PC-9 (cell line): Measurements from ENCODE around the gene ALOX12. TPM values are rescaled to one million over a fixed set of nuclear protein-coding genes. Genes with fewer than 3 reads are reported as not detected.
"Not testable (repeated sequence)": the region's sequence is repeated elsewhere in the genome, so short reads cannot be mapped to it uniquely, and the experiment has no call there.

ENCODE experiments used
- BruUV-seq: library from RNA; stranded (reverse); fragments of 400-500 nt; replicated peaks from 2 replicates; lab custom pipeline; 2021; lab: Mats Ljungman, UMichigan
- CTCF ChIA-PET: fragments of 300-600 bp; sonication (Branson Sonifier 250); formaldehyde crosslinking; loops from one replicate; lab custom pipeline; 2022; ENCODE audit warnings: antibody characterized with exemption; lab: Charles Lee
- POLR2A ChIA-PET: fragments of 300-600 bp; sonication (Branson Sonifier 250); formaldehyde crosslinking; loops from one replicate; lab custom pipeline; 2022; ENCODE audit warnings: antibody characterized with exemption; ENCODE audit not compliant: unreplicated experiment; lab: Charles Lee
- DNase-seq, 2 experiments: peaks; one replicate each; pipeline versions ENCODE4 v3.0.0 to v3.0.0-alpha.2; 2015 to 2022; ENCODE audit warnings: mixed read lengths in 1 of 2
- H2AFZ ChIP-seq: fragments of 200-600 bp; sonication (generic); 2 replicates; pipeline ENCODE4 v1.8.1; 2017; ENCODE audit warnings: antibody characterized with exemption
- H3F3A ChIP-seq: fragments of 200-600 bp; sonication (generic); 2 replicates; pipeline ENCODE4 v1.8.1; 2017; ENCODE audit warnings: antibody characterized with exemption, mild to moderate bottlenecking, low read depth; ENCODE audit not compliant: insufficient read depth
- H3K27ac ChIP-seq: fragments of 200-600 bp; sonication (generic); 2 replicates; pipeline ENCODE4 v1.6.1; 2016; ENCODE audit warnings: mixed run types
- H3K27me3 ChIP-seq: fragments of 200-600 bp; sonication (generic); 2 replicates; pipeline ENCODE4 v1.6.1; 2016; ENCODE audit warnings: low read depth, mixed run types; ENCODE audit not compliant: insufficient read depth
- H3K36me3 ChIP-seq: fragments of 200-600 bp; sonication (generic); 2 replicates; pipeline ENCODE4 v1.6.1; 2016; ENCODE audit warnings: low read depth, mixed run types
- H3K4me1 ChIP-seq: fragments of 200-600 bp; sonication (generic); replicated peaks from 2 replicates; pipeline ENCODE4 v1.6.1; 2016; ENCODE audit warnings: mixed run types; ENCODE audit not compliant: insufficient read depth
- H3K4me2 ChIP-seq: fragments of 200-600 bp; sonication (generic); 2 replicates; pipeline ENCODE4 v1.6.1; 2017; ENCODE audit warnings: mixed run types
- H3K4me3 ChIP-seq: fragments of 200-600 bp; sonication (generic); 2 replicates; pipeline ENCODE4 v1.6.1; 2016; ENCODE audit warnings: mixed run types
- H3K79me2 ChIP-seq: fragments of 200-600 bp; sonication (generic); 2 replicates; pipeline ENCODE4 v1.6.1; 2017; ENCODE audit warnings: low read depth, mixed run types
- H3K9me2 ChIP-seq: fragments of 200-600 bp; sonication (generic); 2 replicates; pipeline ENCODE4 v1.8.1; 2017; ENCODE audit warnings: mild to moderate bottlenecking; ENCODE audit not compliant: insufficient read depth
- H3K9me3 ChIP-seq: fragments of 200-600 bp; sonication (generic); 2 replicates; pipeline ENCODE4 v1.8.1; 2016; ENCODE audit warnings: low read depth; ENCODE audit not compliant: insufficient read depth
- H4K20me1 ChIP-seq: fragments of 200-600 bp; sonication (generic); 2 replicates; pipeline ENCODE4 v1.8.1; 2017; ENCODE audit not compliant: insufficient read depth
- EZH2 ChIP-seq: fragments of 200-600 bp; sonication (generic); IDR thresholded peaks from 2 replicates; pipeline ENCODE4 v1.8.0; 2017; ENCODE audit warnings: antibody characterized with exemption, low read depth
- intact Hi-C: fragments of 100-400 bp; cut with micrococcal nuclease; formaldehyde crosslinking; loops from one replicate; pipeline ENCODE4 v1.10.0; 2022; ENCODE audit not compliant: unreplicated experiment
- total RNA-seq: library from RNA; stranded (reverse); gene quantifications from 2 replicates; pipeline ENCODE4 v1.2.3, GENCODE V29; 2021
- TF ChIP-seq, protein P1 (sequence below): fragments of 200-600 bp; sonication (generic); conservative IDR thresholded peaks from 2 replicates; pipeline ENCODE4 v1.6.1; 2017; ENCODE audit warnings: mixed run types, antibody characterized with exemption, mild to moderate bottlenecking, moderate library complexity

The ALOX12 gene
- total RNA-seq, 1 experiment from 2014 or later: not detected

DNA sequence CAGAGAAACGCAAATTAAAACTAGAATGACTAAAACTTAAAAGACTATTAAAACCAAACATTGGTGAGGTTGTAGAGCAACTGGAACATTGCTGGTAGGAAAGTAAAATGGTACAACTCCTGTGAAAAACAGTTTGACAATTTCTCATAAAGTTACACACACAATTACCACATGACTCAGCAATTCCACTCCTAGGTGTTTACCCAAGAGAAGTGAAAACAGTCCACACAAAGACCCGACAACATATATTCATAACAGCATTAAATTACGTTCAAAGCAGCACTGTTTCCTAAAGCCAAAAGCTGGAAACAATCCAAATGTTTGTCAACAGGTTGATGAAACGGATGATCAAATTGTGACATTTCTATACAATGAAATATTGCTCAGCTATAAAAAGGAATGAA lies 26.5 kb upstream of the ALOX12 start:
- peaks cover 9% of the 10 kb centered on the region for H3K4me1 ChIP-seq
- H3K79me2 ChIP-seq: no peaks in the 10 kb centered on the region
- H2AFZ ChIP-seq: peak overlapping the region; percentile 50
- H3K9me2 ChIP-seq: no peaks in the 10 kb centered on the region; the same call in 1 of the 2 replicates
- H3K4me2 ChIP-seq: peak overlapping the region; percentile 17; the same call in 1 of the 2 replicates
- BruUV-seq: no TSS peak
- H3K27ac ChIP-seq: peak overlapping the region; percentile 43
- CTCF ChIA-PET: interaction anchor here (0.6 kb wide), 1 partner anchor 37 kb away, joined by 5 read pairs; no protein-coding TSS in a partner anchor
- intact Hi-C loops: no loop called here
- no peak for TF ChIP-seq EZH2
- TF ChIP-seq, protein P1, sequence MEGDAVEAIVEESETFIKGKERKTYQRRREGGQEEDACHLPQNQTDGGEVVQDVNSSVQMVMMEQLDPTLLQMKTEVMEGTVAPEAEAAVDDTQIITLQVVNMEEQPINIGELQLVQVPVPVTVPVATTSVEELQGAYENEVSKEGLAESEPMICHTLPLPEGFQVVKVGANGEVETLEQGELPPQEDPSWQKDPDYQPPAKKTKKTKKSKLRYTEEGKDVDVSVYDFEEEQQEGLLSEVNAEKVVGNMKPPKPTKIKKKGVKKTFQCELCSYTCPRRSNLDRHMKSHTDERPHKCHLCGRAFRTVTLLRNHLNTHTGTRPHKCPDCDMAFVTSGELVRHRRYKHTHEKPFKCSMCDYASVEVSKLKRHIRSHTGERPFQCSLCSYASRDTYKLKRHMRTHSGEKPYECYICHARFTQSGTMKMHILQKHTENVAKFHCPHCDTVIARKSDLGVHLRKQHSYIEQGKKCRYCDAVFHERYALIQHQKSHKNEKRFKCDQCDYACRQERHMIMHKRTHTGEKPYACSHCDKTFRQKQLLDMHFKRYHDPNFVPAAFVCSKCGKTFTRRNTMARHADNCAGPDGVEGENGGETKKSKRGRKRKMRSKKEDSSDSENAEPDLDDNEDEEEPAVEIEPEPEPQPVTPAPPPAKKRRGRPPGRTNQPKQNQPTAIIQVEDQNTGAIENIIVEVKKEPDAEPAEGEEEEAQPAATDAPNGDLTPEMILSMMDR: no peak
- DNase-seq: no peak
- no peaks in the 10 kb centered on the region for H4K20me1 ChIP-seq
- POLR2A ChIA-PET: no interaction called here
- H3K9me3 ChIP-seq: peaks cover 14% of the 10 kb centered on the region
- H3K36me3 ChIP-seq: peaks cover 4% of the 10 kb centered on the region; the same call in 1 of the 2 replicates
- H3K4me3 ChIP-seq: no peak overlapping the region
- peaks cover 4% of the 10 kb centered on the region; the same call in 1 of the 2 replicates for H3F3A ChIP-seq
- H3K27me3 ChIP-seq: no peaks in the 10 kb centered on the region

DNA sequence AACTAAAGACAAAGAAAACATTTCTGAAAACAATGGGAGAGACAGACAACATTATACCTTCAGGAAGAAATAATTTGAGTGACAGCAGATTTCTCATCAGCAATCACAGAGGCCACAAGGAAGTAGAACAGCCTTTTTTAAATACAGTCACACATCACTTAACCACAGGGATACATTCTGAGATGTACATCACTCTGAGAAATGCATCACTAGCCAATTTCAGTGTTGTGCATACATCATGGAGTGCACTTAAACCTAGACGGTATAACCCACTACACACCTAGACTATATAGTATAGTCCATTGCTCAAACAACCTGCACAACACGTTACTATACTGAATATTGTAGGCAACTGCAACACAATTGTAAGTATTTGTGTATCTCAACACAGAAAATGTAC lies 24.9 kb upstream of the ALOX12 start:
- Histone ChIP-seq H3K36me3 (peaks cover 4% of the 10 kb centered on the region; the same call in 1 of the 2 replicates), H3K9me3 (peaks cover 14% of the 10 kb centered on the region), H3K4me3 (no peak overlapping the region), H2AFZ (no peak overlapping the region), H3F3A (peaks cover 15% of the 10 kb centered on the region), H3K27me3 (no peaks in the 10 kb centered on the region), H4K20me1 (no peaks in the 10 kb centered on the region), H3K4me1 (peaks cover 19% of the 10 kb centered on the region), H3K4me2 (no peak overlapping the region), H3K9me2 (no peaks in the 10 kb centered on the region; the same call in 1 of the 2 replicates), H3K27ac (no peak overlapping the region), H3K79me2 (no peaks in the 10 kb centered on the region)
- intact Hi-C loops: no loop called here
- no peak for DNase-seq
- ChIA-PET POLR2A (no interaction called here), CTCF (interaction anchor here (0.8 kb wide), 1 partner anchor 60 kb away, joined by 9 read pairs; no protein-coding TSS in a partner anchor)
- TF ChIP-seq, protein P1: no peak
- TF ChIP-seq EZH2: no peak
- no TSS peak for BruUV-seq

DNA sequence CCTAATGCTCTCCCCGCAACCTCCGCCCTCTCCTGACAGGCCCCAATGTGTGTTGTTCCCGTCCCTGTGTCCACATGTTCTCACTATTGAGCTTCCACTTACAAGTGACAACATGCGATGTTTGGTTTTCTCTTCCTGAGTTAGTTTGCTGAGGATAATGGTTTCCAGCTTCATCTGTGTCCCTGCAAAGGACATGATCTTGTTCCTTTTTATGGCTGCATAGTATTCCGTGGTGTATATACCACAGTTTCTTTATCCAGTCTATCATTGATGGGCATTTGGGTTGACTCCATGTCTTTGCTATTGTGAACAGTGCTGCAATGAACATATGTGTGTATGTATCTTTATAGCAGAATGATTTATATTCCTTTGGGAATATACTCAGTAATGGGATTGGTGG lies 16.4 kb upstream of the ALOX12 start:
- intact Hi-C loops, H3K9me3 ChIP-seq, H3K36me3 ChIP-seq, H3K4me3 ChIP-seq, BruUV-seq, H3K79me2 ChIP-seq, DNase-seq, H2AFZ ChIP-seq, H4K20me1 ChIP-seq, H3K27me3 ChIP-seq, CTCF ChIA-PET, H3K9me2 ChIP-seq: not testable (repeated sequence)
- Histone ChIP-seq H3K27ac (peak overlapping the region; percentile 24; the same call in 1 of the 2 replicates), H3F3A (peaks cover 40% of the 10 kb centered on the region), H3K4me1 (peaks cover 36% of the 10 kb centered on the region), H3K4me2 (0 out of 2 replicates have a peak overlapping the region, but pooled peaks have one; percentile 45)
- POLR2A ChIA-PET: interaction anchor here (0.6 to 0.7 kb wide), 2 partner anchors 10 to 310 kb away, joined by 3 to 4 read pairs; no protein-coding TSS in a partner anchor
